GM23248 (cell line): ENCODE data around the gene GALP.

Experiments used
- EZH2 ChIP-seq: fragments of 200-600 bp; sonication (generic); IDR thresholded peaks from 2 replicates; pipeline ENCODE4 v1.6.1; 2018; ENCODE audit warnings: antibody characterized with exemption, mild to moderate bottlenecking; ENCODE audit not compliant: insufficient read depth, poor library complexity, severe bottlenecking
- EZH2phosphoT487 ChIP-seq: fragments of 200-600 bp; sonication (generic); IDR thresholded peaks from 2 replicates; pipeline ENCODE4 v1.6.1; 2018; ENCODE audit warnings: antibody characterized with exemption, moderate library complexity, mild to moderate bottlenecking, low read depth; ENCODE audit not compliant: insufficient read depth

- no peak for TF ChIP-seq EZH2
- TF ChIP-seq EZH2phosphoT487, result no peak
Observed at GRCh38 chr19:56161534-56161933, 14.3 kb upstream of the GALP start.
